Measurements from ENCODE around the gene TUBA3E.

- TF ChIP-seq CTCF (conservative IDR thresholded peaks at IDR 0.05; ENCODE audit: low read length) (no peak), EZH2phosphoT487 (IDR thresholded peaks at IDR 0.05; ENCODE audit: borderline replicate concordance, low read depth, low read length) (no peak)
These were observed 42.9 kb upstream of the TUBA3E start for GRCh38 chr2:130241041-130241707.

All from OCI-LY7 (cell line).